Mesenteric fat pad (tissue), 1 donor: ENCODE results near the gene SCO2. TPM values are rescaled to one million over a fixed set of nuclear protein-coding genes. Genes with fewer than 3 reads are reported as not detected.

ENCODE experiments used
- DNase-seq: peaks from one replicate; pipeline ENCODE4 v3.0.0-alpha.2; 2020; ENCODE audit warnings: low spot score
- total RNA-seq: library from RNA; stranded (reverse); fragmentation: NEBNext Ultra II Directional; extraction: Animal tissue kit (Norgen Biotek cat#: 25700); gene quantifications from one replicate; pipeline ENCODE4 v1.2.1, GENCODE V29; 2021
- donor health status: DM: yes; HTN: yes; CAD: no.

Gene SCO2
- total RNA-seq, 1 donor from 2014 or later = 9.6 TPM

DNA sequence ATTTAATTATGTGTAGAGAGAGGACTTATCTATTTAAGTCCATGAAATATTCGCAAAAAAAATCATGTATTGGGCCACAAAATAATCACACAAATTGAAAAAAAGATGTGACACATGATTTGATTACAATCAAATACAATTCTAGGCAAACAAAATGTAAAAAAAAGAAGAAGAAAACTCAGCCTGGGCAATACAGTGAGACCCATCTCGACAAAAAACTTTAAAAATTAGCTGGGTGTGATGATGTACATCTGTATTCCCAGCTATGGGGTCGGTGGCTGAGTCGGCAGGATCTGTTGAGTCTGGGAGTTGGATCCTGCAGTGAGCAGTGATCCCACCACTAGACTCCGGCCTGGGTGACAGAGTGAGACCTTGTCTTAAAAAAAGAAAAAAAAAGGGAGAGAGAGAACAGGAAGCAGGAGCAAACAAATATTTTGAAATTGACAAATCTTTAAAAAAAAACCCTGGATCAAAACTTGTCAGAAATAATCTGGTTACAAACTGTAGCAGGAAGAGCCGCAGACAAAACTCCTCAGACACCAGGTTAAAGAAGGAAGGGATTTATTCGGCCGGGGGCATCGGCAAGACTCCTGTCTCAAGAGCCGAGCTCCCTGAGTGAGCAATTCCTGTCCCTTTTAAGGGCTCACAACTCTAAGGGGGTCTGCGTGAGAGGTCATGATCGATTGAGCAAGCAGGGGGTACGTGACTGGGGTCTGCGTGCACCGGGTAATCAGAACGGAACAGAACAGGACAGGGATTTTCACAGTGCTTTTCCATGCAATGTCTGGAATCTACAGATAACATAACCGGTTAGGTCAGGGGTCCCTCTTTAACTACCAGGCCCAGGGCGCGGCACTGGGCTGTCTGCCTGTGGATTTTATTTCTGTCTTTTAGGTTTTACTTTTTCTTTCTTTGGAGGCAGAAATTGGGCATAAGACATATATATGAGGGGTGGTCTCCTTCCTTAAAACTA lies 7.7 kb upstream of the SCO2 start:
- no peak for DNase-seq

DNA sequence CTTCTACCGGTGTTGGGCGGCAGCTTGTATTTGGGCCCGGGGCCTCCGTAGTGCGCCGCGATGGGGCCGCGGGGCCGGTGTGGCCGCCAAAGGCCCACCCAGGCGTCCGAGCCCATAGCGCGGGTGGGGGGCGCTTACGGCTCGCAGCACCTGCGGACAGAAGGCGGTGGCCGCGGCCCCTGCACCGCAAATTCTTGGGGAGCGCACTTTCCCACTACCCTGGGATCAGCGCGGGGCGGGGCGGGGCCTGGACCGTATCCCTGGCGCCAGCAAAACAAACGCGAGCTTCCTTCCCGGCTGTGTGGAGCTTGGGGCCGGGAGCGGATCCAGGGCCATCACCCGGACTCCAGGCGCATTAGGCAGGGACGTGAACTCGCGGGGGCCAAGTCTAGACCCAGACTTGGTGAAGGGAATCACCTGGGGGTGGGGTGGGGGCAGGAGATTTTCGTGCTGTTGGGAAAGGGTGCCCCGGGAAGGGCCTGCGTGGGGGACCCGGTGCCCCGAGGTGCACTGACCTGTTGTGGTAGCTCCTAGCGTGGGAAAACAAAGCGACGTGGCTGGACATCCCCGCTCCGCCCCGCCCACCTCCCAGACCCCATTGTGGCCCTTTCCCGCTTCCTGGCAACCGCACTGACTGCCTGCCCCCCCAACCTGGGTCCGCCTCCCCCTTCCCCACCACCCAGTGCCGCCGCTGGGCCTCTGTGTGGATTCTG lies 6.7 kb upstream of the SCO2 start:
- peak; percentile 94 for DNase-seq

DNA sequence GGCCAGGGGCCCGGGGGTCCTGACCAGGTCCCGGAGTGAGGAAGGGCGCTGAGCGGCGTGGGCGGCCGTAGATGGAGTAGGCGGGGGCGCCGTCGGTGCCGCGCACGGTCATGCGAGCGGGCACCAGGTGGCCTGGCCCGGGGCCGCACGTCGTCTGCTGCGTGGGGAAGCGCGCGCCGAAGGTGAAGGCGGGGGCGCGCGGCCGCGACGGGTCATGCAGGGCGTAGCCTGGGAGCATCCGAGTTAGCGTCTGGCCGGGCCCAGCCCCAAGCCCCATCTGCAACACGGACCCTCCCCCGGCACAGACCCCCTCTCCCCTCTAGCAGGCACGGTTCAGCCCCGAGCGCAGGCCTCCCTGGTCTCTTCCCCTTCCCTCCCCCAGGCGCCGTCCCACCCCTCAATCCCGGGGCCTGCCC lies 6.2 kb upstream of the SCO2 start:
- DNase-seq = peak; percentile 93

DNA sequence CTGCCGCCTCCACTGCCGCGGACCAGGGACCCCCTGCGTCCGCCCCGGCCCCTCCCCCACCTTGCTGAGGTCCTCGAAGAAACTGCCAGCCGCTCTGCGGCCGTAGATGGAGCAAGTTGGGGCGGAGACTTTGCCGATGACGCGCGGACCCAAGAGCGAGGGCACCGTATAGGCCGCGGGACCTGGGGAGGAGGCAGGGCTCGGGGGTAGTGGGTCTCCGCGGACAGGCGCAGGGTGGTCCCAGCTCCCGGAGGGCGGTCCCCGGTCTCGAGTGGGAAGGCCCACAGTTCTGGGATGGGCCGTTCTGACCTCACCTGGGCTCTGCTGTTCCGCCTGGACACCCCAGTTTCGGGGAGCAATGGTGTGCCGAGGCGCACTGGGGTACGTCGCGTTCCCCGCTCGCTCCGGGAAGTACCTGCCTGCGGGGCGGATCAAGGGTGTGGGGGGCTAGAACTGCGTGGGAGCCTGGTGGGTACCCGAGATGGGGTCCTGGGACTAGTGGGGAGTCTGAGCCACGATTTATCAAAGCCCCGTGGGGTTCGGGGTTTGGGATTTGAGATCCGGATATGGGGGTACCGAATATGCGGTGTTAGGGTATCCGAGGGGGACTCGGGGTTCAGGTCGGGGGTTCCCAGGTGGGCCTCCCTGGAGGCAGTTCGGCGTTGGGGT lies 5.6 kb upstream of the SCO2 start:
- peak; percentile 96 for DNase-seq

DNA sequence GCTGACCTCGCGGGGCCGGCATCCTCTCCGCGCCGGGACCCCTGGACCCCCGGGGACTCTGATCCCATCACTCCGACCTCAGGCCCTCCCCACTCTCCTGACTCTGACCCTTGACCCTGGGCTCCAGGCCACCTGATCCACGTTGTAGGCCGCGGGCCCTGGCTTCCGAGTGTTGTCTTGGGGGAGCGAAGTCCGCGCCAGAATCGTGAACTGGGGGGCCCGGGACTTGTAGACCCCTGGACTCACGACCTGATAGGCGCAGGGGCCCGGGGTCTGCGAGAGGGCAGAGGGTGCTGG lies 5.1 kb upstream of the SCO2 start:
- DNase-seq = no peak

DNA sequence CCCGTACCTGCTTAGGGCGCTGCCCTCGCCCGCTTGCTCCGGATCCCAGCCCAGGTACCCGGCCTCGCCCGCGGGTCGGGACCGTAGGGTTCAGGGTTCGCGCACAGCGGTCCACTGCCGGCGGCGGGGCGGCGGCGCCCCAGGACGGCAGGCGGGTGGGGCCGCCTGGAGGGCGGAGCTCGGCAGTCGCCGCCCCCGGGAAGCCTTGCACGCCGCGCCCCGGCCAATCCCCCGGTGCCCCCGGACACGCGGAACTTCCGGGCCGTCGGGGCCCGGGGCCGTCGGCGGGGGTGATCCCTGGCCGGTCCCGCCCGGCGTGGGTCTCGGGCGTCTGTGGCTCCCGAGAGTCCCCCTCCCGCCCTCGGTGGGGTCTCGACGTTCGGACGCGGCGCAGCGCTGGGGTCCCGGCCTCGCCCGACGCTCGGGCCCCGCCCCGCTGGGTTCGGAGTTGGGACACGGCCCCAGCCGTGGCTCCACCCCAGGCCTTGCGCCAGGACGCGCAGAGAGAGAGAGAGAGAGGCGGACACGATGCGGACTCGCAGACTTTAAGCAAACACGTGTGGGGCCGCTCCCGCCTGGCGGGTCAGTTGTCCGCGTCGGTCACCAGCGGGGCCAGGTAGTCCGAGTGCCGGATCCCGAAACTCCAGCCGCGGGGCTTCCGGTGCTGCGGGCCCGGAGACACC lies 4.6 kb upstream of the SCO2 start, which contains the start of gene TYMP:
Gene TYMP, minus strand, starts transcription at position 116 of the 683 bp plus-strand sequence. CDS start 303 bp downstream, outside the sequence.
- peak; percentile 95 for DNase-seq

DNA sequence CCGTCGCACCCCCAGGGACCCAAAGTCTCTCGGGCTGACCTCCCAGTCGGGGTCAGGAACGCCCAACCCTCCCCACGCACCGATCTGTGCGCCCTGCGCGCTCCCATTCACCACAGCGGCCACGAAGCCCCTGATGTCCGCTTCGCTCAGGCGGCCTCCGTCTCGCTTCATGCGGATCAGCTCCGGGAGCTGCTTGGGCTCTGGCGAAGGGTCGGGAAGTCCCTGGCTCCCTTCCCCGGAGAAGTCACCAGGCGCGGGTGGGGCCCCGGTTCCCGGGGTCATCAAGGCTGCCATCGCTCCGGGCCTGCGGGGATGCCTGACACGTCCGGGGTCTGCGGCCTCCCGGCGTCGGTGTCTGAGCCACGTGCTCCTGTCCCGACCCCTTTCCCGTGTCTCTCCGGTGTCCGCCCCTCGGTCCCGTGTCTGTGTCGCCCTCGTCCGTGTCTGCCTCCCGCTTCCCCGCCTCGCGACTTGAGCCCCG lies 4.1 kb upstream of the SCO2 start:
- no peak for DNase-seq

DNA sequence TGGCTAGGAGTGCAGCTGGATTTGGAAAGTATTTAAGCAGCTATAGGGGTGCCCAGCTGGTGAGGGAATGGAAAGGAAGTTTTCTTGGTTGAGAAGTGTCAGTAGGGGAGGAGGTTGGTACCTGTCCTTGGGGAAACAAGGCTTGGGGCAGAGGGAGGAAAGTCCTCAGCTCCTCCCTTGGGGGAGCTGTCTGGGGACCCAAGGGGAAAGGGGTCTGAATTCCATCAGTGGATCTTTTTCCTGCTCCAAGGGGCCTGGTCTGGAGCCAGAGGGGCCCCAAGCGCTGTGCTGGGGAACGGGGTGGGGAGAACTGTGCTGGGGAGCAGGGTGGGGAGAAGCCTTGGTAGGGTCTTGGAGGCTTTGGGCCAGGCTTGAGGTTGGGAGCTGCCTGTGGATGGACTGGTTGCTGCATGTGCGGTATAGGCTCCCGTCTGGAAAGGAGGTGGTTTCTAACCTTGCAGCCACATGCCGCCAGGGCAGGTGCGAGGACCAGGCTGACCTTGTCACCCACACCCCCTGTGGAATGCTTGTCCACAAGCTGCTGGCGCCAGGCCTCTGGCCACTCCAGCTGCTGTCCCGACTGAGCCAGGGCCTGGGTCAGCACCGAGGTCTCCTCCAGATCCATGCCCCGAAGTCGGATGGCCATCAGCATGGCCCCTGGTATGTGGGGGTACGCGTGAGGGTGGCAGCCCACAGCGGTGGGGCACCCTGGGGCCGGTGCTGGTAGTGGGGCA lies 3.5 kb upstream of the SCO2 start:
- no peak for DNase-seq

DNA sequence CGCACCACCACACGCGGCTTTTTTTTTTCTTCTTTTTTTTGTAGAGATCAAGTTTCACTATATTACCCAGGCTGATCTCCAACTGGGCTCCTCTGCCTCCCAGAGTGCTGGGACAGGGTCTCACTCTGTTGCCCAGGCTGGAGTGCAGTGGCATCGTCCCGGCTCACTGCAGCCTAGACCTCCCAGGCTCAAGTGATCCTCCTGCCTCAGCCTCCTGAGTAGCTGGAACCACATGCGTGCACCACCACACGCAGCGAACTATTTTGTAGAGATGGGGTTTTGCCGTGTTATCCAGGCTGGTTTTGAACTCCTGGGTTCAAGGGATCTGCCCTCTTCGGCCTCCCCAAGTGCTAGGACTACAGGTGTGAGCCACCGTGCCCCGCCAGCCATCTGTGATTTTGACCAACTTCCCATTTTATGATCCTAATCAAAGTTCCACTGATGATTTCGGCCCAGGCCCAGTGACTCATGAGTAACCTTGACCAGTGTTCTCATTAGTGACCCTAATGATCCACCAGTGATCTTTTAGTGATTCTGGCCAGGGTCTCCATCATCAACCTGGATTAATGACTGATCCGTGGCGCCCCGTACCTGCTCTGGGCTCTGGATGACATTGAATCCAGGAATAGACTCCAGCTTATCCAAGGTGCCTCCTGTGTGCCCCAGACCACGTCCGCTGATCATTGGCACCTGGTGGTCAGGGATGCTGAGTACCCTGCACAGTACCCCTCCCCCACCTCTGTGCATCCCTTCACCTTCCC lies 2.7 kb upstream of the SCO2 start:
- no peak for DNase-seq

DNA sequence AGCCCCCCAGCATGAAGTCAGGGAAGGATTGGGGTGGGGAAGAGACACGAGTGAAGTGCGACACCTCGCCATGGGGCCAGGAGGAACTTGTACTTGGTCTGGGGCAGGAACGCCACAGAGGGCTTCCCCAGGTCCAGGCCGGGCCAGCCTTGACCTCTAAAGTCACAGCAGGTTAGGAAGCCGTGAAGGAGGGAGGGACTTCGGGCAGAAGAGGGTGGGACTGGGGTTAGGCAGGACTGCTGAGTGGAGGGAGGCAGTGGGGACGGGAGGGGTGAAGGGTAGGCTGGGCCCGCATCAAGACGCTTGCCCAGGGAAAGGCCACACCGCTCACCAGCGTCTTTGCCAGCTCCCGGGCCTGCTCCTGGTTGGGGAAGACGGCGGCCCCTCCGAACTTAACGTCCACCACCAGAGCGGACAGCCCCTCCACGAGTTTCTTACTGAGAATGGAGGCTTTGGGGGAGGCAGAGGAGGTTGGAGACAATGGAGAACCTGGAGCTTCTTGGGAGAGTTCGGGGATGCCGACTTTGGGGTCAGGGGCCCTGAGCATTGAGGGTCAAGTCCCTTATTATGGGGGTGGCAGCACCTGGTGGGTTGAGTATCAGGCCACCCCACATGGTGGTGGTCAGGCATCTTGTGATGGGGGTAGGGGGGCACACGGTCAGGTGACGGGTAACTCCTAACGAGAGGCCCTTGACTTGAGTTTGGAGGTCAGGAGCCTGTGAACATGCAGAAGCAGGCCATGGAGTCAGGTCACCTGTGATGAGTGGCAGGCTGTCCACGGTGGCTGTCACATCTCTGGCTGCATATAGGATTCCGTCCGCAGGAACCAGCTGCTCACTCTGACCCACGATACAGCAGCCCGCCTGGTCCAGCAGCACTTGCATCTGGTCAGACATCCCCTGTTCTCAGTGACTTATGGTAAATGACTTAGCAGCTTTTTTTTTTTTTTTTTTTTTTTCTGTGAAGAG lies 1.7 kb upstream of the SCO2 start:
- DNase-seq = no peak

DNA sequence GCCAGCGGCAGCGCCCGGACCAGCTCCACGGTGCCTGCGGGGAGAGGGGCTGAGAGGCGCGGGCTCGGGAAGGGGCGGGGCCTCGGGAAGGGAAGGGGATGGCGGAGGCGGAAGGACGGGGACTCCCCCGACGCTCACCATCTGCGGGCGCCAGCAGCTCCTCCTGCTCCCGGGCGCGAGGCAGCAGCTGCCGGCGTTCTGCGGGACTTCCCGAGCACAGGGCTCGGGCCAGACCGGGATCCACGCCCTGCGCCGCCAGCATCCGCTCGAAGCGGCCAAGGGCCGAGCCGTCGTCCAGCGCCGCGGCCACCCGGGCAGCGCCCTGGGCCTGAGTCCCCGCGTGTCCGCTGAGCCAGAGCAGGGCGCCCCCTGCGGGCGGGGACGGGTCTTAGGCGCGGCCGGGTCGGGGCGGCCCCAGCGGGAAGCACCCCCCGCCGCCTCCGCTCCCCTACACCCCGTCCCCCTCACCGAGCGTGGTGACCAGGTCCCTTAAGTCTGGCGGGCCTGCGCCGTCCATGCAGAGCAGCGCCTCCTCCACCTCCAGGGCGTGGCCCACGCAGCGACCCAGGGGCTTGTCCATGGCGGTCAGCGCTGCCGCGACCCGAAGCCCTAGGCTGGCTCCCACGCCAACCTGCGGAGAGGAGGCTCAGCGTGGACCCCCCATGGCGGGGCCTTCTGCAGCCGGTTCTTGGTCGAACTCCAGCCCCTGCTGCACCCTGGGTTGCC lies 873 bp upstream of the SCO2 start:
- DNase-seq = no peak

DNA sequence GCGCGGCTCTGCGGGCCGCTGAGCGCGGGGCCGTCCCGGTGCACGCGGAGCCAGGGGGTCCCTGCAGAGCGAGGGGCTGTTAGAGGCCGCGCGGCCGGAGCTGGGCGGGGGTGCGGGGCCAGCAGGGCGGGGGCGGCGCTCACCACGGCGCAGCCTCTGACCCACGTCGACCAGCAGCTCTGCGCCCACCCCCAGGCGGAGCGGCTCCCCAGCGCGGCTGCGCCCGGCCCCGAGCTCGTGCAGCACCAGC lies 385 bp upstream of the SCO2 start:
- no peak for DNase-seq

DNA sequence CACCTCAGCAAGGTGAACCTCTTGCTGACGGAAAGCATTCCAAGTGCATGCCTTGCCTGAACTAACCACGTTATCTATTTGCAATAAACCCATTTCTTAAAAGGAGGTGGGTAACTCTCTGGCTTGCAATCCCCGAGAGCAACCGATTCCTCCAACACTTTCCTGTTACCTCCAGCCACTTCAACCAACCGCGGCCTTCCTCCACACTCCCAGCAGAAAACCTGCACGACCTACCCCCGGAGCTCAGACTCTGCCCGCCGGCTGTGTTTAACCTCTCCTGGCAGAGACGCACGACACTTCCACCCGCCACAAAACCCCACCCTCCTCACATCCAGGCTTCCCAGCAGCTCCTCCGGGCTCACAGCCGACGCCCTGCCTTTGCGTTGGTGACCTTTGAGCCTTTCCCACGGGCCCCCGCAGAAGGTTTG lies 708 bp downstream of the SCO2 start:
- no peak for DNase-seq

DNA sequence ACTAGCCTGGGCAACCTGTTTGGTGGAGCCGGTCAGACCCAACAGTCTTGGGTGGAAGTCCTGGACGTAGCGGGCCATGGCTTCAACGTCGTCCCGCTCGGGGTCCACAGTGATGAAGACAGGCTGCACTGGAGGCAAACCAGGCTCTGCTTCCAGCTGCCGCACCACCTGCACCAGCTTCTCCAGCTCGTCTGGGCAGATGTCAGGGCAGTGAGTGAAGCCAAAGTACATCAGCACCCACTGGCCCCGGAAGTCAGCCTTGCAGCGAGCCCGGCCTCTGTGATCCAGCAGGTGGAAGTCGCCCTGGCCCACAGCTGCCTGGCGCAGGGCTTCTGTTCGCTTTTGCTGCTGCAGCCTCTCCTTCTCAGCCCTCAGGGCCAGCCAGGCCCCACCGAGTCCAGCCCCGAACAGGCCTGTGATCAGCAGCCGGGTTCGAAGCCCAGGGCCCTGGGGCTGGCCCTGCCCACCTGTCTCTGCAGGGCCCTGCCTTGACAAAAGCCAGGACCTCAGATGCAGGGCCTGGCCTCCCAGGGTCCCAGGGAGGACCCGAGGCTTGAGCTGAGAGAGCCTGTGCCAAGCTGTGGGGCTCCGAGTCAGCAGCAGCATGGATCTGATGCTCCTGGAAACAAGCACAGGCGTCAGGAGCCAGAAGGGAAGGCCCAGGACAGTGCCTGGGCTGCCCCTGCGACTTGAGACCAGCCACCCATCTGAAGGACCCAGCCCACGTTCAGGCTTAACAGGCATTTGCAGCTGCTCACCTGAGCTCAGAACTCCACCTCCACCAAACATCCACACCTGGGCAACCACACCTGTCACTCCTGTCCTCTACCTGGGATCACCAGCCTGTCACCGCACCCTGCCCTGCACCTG lies 1.4 kb downstream of the SCO2 start:
- no peak for DNase-seq

DNA sequence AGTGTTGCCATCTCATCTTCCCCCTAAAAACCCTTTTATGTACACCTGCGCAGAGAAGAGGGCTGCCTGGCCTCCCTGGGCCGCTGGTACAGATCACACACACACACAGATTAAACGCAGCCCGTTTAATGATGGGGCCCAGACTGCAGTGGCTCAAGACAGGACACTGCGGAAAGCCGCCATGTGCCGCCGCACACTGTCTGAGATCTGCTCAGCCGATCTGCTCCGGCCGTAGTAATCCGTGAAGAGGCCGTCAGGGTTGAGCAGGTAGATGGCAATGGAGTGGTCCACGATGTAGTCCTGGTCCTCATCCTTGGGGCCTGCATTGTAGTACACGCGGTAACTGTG lies 2.0 kb downstream of the SCO2 start:
- DNase-seq = no peak

DNA sequence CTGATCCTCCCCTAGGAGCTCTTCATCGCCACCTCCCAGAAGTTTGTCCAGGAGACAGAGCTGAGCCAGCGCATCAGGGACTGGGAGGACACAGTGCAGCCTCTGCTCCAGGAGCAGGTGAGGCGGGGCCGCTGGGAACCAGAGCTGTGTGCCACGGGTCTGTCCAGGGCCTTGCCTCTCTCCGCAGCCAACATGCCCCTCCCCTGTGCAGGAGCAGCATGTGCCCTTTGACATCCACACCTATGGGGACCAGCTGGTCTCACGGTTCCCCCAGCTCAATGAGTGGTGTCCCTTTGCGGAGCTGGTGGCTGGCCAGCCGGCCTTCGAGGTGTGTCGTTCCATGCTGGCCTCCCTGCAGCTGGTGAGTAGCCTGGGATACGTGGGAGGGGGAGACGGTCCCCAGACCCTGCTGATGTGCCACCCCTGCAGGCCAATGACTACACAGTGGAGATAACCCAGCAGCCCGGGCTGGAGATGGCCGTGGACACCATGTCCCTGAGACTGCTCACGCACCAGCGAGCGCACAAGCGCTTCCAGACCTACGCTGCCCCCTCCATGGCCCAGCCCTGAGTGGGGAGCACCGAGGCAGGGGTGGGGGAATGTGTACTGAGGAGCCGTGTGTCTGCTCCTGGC lies 2.5 kb downstream of the SCO2 start:
- DNase-seq = no peak
